HG02943 (cell line): Measurements from ENCODE around the gene RSPH1.
A peak's percentile ranks its signal among the peaks of the same experiment; 100 is the strongest.

Experiments
- ATAC-seq: cut with Tn5 transposase; IDR thresholded peaks from one replicate; pipeline ENCODE4 v1.9.1; 2021; ENCODE audit warnings: mild to moderate bottlenecking, low read depth, moderate library complexity; ENCODE audit not compliant: unreplicated experiment

Gene RSPH1

GRCh38 chr21:42433946-42434551 is 62.0 kb downstream of the RSPH1 start:
- ATAC-seq: no peak

- no peak for ATAC-seq
These were observed 63.3 kb downstream of the RSPH1 start for GRCh38 chr21:42432695-42433094.

DNA sequence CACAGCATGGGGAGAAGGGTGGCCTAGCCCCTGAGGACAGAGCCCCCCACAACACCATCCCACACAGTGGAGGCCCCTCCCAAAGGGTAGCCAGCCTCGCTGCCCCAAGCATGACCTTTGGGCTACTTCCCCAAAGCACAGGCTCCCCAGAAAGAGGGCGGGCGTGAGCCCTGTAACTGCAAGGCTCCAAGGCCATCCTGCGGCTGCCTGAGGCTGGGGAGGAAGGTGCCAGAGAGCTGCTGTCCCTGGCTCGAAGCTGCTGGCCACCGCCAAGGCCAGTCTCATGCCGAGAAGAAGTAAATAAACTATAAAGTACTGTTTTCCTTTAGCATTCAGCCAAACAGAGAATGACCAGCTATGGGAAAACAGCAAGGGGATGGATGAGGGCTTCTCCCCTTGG is 64.8 kb downstream of the RSPH1 start:
- no peak for ATAC-seq

DNA sequence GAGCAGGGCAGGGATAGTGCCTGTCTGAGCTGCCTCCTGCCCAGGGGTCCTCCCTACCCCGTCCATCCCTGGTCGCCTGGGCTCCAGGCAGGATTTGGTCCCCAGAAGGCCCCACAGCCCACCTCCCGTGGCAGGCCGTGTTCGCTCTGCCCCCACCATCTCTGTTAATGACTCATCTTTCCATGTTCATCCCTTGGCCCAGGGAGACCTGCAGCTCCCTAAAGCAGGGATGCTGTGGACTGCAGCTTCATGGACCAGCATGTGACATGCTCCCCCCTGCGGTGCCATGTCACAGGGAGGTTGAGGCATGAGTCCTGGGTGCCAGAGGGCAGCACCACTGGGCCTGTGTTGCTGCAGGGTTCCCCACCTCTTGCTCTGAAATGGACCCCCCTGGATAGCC is 65.5 kb downstream of the RSPH1 start:
- ATAC-seq: no peak

GRCh38 chr21:42429856-42430255 is 66.2 kb downstream of the RSPH1 start:
- no peak for ATAC-seq

GRCh38 chr21:42429021-42429420 is 67.0 kb downstream of the RSPH1 start:
- ATAC-seq: no peak

- ATAC-seq: no peak
These were observed 68.1 kb downstream of the RSPH1 start for GRCh38 chr21:42427809-42428419.

DNA sequence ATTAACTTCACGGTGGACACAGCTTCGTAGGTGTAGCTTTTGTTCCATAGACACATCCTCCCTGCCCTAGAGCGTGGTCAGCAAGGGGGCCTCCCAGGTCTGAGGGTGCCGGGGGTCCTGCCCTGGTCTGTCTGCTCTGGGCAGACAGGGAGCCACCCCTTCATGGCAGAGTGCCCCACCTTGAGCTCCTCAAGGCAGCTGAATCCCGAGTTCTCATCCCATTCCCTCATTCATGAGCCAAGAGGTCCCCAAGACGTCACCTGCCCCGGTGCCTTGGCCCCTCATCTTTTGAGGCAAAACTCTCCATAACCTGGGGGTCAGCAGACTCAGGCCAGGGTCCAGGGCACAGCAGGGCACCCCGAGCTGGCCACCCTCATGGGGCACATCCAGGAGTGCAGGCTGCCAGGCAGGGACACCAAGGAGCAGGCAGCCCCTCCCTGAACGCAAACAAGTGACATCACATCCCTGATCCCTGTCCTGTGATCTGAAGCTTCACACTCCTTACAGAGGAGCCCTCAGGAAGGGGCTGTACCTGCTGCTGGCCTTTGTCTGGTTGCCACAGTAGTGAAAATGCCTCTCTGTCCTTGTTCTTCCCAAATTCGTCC is 69.0 kb downstream of the RSPH1 start:
- ATAC-seq: no peak

DNA sequence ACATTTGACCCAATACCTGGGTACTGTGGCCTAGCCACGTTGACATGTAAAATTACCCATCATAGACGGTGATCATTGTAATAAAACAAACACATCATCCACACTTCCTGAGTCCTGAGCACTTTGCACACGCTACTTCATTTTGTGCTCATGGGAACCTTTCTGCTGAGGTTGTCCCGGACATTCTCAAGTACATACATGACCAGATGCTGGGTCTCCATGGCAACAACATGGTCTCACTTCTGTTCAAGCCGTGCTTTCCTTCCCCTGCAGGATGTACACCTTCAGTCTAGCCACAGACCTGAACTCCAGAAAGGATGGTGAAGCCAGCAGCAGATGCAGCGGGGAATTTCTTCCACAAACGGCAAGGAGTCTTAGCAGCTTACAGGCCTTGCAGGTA is 69.6 kb downstream of the RSPH1 start:
- ATAC-seq: no peak

GRCh38 chr21:42425591-42425990 is 70.4 kb downstream of the RSPH1 start:
- peak; percentile 32 for ATAC-seq

DNA sequence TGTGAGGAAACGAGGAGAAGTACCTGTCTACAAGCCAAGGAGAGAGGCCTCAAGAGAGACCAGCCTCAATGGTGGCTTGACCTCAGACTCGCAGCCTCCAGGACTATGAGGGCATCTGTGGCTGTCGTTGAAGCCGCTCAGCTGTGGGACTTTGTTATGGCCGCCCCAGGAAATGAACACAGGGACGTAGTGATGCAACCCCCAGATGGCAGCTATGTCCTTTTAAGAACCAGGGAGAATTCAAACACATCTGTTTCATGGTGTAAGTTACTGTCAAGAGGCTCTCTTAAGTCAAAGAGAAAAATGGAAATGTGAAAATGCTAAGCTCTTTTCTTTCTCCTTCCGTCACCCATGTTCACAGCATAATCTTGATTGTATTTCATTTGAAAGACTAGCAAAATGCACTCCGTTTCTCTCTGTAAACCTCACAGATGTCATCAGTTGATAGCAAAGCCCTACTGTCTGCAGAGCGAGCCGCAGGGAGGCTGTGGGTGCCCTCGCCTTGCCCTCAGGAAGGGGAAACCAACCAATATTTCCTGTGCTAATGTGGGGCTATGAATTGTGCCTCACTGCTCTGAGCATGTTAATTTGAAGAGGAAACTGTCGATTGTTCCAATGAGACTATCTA is 71.0 kb downstream of the RSPH1 start:
- peak; percentile 67 for ATAC-seq

DNA sequence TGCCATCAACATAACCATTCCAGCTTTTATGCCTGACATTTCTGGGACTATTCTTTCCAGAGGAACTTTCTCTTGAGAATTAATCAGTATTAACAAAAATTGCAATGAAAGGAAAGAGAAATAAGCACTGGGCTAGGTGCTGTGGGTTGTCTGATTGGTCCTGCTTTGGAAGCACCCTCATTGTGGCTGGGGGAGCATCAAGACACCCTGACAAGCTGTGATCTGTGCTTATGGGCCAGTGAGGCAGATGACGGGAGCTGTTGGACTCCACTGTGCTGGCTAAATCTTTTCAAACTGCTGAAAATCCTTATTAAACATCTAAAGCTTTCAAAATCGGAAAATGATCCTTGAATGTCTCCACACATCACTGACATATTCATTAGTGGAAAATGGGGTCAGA is 72.3 kb downstream of the RSPH1 start:
- no peak for ATAC-seq

GRCh38 chr21:42423197-42423675 is 72.8 kb downstream of the RSPH1 start:
- no peak for ATAC-seq
